NCI-H1048 (cell line): ENCODE measurements around the gene GRK4.
"Not testable (repeated sequence)": the region's sequence is repeated elsewhere in the genome, so short reads cannot be mapped to it uniquely, and the experiment has no call there.

Source experiments
- DNase-seq: peaks from one replicate; lab custom pipeline; 2025; lab: John Stamatoyannopoulos, UW

GRK4 gene

DNA sequence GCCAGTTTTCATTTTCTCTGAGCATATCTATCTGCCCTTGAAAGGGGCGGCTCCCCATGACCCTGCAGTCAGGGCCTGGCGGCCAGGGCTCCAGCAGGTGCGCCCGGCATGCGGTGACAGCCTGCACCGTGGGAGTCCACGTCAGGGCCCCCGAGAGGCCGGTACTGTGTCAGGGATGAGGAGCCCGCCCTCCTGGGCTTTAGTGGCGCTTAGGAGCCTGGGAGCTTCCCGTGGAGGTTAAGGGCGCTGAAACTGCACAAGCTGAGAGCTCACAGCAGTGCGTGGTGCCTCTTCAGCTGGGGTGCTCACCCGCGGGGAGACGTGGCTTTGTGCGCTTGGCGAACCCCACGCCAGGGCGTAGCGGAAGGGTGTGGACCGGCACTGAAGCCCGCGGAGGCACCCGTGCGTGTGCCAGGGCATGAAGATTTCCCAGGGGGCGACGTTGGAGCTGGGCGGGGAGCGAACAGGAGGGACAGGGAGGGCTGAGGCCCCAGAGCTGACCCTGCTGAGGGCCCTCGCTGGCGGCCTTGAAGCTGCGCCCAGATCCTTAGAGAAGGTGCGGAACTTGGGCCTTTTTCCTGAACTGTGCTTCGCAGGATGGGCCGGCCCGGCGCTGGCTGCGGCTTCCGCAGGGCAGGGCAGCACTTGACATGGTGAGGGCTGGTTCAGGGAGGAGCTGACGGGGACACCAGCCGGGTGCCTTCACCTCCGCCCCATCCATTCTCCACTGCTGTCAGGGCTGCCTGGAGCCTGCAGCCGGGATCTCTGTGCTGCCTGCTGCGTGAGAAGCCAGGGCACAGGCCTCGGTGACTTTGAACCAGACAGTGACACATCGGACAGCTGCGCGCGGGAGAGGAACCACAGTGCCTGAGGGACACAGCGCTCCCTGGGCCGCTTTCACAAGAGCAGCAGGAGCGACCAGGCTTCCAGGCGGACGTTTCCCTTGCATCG is 78.1 kb downstream of the GRK4 start:
- DNase-seq = no peak

DNA sequence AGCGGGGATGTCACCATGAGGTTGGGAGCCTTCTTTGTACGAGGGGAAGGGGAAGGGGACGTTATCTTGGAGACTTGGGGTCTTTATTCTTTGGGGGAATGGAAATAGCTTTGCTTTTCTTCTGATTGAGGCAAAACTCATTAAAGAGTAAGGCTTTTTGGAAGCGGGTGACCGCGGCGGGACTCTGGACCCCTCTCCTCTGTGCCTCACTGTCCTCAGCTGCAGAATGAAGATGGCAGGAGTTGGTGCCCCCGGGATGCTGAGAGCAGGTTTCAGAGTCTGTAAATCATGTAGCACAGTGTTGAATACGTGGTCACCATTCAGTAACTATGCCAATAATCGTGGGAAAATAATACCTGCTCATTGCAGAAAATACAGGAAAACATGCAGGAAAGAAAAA is 78.9 kb downstream of the GRK4 start:
- DNase-seq = no peak

DNA sequence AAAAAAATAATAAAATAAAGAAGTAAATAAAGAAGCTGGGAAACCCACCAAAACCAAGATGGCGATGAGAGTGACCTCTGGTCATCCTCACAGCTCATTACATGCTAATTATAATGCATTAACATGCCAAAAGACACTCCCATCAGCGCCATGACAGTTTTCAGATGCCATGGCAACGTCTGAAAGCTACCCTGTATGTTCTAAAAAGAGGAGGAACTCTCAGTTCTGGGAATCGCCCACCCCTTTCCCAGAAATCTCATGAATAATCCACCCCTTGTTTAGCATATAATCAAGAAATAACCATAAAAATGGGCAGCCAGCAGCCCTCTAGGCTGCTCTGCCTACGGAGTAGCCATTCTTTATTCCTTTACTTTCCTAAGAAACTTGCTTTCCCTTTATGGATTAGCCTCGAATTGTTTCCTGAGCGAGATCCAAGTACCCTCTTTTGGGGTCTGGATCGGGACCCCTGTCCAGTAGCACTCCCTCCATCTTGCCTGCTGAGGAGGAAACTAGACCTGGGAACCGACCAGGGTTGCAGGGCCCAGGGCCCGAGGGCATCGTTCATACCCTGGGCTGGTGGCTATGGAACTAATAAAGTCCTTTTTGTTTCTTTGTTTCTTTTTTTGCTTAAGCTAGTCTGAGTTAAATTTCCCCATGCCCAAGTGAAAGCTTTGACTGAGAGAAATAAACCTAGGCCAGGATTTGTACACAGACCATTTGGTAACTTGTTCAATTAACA is 80.1 kb downstream of the GRK4 start:
- DNase-seq = no peak

DNA sequence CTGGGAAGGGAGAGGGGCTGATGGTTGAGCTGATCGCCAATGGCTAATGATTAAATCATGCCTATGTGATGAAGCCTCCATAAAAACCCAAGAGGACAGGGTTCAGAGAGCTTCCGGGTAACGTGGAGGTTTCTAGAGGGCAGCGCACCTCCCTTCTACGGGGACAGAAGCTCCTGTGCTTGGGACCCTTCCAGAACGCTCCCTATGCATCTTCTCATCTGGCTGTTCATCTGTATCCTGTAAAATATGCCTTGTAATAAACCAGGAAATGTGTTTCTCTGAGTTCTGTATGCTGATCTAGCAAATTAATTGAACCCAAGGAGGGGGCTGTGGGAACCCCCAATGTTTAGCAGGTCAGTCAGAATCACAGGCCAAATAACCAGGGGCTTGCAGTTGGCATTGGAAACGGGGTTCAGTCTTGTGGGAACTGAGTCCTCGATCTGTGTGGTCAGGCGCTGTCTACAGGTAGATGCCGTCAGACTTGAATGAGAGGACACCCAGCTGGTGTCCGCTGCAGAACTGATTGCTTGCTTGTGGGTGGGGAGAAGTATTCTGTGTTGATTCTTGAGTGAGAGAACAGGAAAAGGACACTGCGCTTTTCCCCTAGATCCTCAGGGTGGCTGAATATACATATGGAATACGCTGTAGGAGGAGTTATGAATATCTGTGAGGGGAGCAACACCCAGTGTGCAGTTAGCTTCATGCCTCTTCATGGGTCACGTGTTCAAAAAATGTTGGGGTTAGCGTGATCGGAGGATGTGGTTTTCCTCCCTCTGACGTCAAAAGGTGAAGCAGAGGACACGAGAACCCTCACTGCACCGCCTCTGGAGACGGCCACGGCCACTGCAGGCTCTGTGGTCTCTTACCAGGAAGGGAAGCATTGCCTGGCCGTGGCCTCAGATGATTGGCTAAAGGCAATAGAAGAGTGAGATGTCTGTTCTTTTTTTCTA is 81.8 kb downstream of the GRK4 start:
- no peak for DNase-seq

DNA sequence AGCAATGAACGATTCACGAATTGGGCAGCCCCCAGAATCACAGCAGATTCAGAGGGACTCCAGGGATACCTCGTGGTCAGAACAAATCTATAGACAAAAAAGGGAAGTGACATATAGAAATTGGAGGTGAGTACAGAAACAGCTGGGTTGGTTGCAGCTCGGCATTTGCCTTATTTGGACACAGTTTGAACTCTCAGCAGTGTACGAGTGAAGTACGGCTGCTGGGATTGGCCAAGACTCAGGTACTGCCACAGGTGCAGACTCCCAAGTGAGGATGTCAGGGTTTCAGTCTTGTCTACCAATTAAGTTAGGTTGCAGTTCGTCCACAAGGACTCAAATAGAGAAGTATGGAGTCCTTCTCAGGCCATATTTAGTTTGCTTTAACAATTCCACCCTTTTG is 82.8 kb downstream of the GRK4 start:
- DNase-seq = no peak

DNA sequence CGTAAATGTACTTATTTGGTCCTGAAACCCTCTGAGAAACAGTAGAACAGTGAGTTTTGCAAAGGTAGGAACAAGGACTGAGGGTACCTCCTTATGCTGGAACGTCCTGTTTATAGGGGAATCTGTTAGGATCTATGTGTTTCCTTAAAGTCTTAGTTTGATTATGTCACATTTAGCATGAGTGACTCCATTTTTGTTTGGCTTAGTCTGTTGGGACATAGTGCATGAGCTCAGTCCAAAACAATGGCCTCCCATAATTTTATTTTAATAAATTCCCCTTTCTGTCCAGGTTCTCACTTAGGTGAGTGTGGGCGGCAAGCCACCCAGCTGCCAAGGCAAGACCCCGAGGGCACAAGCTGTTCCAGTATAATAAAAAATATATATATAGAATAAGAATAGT is 83.3 kb downstream of the GRK4 start:
- no peak for DNase-seq

DNA sequence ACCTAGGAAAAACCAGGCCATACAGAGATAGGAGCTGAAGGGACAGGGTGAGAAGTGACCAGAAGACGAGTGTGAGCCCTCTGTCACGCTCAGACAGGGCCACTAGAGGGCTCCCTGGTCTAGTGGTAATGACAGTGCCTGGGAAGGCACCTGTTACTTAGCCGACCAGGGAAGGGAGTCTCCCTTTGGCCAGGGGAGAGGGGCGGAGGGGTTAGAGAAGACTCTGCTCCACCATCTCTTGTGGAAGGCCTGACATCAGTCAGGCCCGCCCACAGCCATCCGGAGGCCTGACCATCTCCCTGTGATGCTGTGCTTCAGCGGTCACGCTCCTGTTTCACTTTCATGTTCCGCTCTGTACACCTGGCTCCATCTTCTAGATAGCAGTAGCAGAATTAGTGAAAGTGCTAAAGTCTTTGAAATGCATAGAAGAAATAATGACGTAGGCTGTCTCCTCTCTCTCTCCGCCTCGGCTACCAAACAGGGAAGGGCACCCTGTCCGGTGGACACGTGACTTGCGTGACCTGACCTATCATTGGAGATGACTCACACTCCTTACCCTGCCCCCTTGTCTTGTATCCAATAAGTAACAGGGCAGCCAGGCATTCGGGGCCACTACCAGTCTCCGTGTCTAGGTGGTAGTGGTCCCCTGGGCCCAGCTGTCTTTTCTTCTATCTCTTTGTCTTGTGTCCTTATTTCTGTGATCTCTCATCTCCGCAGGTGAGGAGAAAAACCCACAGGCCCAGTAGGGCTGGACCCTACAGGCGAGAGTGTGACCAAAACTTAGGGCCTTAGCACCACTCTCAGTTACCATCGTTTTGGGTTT is 84.3 kb downstream of the GRK4 start:
- no peak for DNase-seq

DNA sequence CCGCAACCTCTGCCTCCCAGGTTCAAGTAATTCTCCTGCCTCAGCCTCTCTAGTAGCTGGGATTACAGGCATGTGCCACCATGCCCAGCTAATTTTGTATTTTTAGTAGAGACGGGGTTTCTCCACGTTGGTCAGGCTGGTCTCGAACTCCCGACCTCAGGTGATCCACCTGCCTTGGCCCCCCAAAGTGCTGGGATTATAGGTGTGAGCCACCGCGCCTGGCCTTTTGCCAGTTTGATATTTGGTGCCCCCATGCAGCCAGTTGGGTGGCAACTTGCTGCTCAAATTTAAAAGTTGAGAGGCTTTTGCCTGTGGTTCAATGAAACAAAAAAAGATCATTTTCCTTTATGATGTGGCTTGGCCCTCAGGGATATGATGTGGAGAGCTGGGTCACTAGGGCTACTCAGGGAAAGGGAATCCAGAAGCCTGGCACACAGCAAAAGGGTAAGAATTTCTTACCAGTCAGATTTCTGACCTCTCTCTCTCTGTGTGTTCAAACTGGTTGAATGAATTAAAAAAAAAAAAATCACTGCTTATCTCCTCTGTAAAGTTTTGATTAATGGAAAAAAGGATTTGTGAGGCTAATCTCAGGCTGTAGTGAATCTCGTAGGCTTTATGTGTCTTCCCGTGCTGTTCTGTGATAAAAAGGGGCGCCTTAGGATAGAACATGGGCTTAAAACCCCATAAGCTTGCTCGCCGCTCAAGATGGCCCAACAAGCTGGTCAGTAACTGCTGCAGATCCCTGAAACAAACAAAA is 87.9 kb downstream of the GRK4 start:
- DNase-seq = not testable (repeated sequence)

DNA sequence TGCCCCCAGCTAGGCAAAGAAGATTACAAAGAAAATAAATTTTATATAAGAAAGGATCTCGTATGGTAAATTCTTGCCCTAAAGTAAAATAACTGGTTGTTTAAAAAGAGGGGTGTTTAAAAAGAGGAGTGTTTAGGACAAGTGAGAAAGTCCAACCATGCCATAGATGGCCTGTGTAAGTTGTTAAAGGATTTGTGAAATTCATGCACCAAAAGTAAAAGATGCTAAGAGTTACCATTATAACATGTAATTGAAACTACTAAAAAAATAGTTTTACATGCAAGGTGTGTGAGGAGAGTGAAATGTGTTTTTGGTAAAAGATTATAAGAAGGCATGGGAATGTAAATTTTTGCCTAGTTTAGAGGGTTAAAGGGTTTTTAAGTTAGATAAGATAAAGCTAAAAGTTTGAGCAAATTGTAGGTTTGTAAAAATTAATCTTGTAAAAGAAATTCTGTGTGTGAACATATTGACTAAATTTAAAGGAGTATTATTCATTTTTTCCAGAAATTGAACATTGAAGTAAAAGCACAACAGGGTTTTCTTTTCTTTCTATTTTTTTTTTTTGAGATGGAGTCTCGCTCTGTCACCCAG is 90.9 kb downstream of the GRK4 start:
- no peak for DNase-seq

DNA sequence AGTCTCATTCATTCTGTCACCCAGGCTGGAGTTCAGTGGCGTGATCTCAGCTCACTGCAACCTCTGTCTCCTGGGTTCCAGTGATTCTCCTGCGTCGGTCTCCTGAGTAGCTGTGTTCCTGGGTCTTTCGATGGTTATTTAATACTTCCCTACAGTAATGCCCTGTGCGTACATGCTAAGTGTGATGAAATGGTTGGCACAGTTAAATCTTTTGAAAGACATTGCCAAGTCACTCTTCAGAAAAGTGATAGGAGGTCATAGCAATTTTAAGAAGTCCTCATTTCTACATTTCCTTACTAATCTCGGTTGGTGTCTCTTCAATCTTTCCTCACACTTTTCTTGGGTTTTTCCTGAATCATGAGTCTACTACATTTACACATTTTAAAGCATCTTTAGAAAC is 96.6 kb downstream of the GRK4 start:
- DNase-seq = no peak

DNA sequence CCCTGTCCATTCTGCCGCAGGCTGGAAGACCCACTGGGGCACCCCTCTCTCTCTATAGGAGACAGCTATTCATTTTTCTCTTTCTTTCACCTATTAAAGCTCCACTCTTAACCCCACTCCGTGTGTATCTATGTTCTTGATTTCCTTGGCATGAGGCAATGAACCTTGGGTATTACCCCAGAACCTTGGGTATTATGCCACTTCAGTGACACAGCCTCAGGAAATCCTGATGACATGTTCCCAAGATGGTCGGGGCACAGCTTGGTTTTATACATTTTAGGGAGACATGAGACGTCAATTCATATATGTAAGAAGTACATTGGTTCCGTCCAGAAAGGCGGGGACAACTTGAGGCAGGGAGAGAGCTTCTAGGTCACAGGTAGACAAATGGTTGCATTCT is 97.6 kb downstream of the GRK4 start:
- DNase-seq = no peak

DNA sequence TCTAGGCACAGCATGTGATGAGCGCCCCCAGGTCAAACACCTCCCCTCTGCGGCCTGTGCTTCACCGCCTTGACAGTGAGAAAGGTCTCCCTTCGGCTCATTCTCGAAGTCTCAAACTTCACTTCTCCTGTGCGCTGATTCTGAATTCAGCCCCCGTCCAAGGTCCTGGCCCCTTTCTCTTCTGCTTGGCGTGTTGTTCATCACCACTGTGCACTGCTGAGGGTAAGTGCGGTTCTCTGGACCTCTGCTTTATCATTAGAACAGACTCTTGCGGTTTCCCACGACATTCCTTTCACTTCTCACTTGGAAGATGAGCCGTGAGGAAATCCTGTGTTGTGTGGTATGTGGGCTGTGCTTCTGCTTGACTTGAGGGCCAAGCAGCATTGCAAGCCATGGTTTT is 99.1 kb downstream of the GRK4 start:
- DNase-seq = no peak

DNA sequence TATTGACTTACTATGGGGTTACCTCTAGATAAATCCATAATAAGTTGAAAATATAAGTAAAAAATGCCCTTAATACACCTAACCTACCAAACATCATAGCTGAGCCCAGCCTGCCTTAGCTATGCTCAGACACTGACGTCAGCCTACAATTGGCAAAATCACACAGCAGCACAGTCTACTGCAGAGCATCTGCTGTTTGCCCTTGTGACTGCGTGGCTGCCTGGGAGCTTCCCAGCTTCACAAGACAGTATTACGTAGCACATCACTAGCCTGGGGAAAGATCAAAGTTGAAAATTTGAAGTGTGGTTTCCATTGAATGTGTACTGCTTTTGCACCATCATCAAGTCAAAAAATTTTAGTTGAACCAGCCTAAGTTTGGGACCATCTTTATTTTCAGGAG is 102.2 kb downstream of the GRK4 start:
- DNase-seq = no peak

DNA sequence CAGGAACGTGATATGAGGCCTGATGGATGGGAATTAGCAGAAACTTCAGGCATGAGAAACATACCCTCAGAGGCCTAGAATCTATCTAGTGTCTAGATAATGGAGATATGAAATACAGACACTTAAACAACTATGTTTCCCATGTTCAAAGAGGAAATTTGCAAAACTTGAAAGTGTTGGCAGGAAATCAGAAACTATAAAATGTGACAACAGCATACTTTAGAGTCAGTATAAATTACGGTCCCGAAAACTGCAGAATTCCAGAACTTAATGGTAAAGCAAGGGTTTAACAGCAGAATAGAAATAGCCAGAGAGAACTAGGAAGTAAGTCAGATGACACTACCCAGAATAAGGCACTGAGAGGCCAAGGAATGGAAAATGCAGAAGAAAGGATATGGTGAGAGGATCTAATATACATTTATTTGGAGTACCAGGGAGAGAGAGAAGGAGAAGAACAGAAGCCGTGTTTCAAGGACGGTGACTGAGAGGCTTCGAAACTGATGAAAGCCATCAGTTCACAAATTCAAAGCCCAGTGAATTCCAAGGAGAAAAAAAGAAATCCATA is 103.5 kb downstream of the GRK4 start:
- no peak for DNase-seq

DNA sequence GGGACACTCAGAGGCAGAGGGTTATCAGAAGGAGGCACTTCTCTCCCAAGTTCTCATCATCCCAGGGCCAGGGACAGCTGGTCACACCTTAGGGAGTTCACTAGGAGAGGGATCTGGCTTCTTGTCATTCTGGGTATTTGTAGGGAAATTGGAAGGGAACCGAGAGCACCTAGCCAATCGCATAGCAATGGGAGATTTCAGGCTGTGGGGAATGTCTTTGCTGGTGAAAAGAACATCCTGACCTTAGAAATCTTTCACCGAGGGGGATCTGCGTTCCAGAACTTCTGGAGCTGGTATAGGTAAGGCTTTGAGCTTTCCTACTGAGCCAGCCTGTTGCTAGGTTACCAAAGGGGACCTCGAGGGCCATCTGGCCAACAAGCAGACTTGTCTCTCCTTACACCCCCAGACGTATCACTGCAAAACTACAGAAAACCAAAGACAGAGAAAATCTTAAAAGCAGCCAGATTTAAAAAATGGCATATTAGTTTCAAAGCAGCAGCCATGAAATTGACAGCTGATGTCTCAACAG is 104.2 kb downstream of the GRK4 start:
- DNase-seq = no peak

DNA sequence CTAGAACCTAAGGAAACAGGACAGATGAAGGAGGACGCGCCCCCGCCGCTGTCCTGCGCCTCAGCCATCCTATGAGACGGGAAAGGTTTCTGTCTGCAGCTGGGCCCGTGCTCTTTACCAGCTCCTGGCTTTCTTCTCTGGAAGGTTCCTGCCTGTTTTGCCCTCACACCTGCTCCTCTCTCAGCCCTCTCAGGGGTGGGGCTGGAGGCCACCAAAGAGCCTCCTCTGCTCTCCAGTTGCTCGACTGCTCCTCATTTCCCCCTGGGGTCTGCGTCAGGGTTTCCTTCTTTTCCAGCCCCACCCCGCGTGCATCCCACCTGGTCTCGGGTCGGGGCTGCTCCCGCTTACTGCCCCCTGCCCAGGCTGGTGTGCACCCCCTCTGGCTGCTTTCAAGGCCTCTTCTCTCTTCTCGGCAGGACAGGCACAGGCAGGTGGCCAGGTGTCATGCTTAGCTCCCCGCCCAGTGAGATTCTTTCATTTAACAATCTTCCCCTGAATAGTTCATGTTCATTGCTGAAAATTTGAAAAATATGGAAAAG is 106.4 kb downstream of the GRK4 start:
- DNase-seq = no peak

DNA sequence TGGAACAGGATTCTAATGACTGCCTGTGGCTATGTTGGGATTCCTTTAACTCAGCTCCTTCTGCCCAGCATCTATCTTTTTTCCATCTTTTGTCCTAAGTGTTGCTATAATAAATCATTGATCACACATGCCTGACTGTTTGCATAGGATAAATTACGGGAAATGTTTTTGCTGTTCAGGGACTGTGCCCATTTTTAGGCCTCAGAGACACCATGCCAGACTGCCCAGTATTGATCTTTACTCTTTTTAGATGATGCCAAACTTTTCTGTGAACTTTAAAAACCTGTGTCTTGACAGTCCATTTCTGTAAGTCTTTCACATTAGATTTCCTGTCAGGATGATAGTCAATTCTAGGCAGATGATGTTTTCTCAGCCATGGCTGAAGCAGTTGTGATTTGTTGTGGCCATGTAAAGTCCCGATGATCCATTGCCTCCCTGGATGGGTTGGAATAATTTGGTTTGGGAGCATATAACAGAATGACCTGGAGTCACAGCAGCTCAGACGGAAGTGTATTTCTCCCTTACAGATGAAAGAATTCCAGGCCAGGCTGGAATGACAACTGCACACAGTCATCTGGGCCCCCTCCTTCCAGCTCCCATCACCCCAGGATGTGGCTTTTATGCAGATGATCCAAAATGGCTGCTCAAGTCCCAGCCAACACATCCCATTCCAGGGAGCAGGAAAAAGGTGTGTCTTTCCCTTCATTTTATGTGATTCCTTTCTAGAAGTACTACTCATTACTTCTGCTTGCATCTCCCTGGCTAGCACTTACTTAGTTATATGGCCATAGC is 107.5 kb downstream of the GRK4 start:
- DNase-seq = no peak

DNA sequence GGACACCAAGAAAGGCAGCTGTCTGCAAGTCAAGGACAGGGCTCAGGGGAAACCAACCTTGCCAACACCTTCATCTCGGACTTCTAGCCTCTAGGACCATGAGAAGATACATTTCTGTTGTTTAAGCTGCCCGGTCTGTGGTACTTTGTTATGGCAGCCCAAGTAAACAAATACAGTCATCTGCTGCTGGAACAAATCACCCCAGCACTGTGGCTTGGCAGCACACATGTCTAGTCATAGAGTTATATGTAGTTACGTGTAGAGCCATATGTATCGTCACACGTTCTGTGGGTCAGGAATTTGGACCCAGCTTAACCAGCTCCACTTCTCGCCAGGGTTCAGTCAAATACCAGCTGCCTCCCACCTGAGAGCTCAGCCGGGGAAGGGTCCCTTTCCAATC is 108.4 kb downstream of the GRK4 start:
- no peak for DNase-seq
